HUES48 (cell line): Measurements from ENCODE around the gene ELAC1.

Source experiments
- H3K27ac ChIP-seq: one replicate; pipeline ENCODE4 v1.7.0; 2013; ENCODE audit warnings: low read depth, low read length, inconsistent platforms
- H3K27me3 ChIP-seq: 2 replicates; pipeline ENCODE4 v1.6.1; 2013; ENCODE audit warnings: mild to moderate bottlenecking, low read length; ENCODE audit not compliant: control insufficient read depth, insufficient read depth
- H3K36me3 ChIP-seq: 2 replicates; pipeline ENCODE4 v1.6.1; 2013; ENCODE audit warnings: low read length; ENCODE audit not compliant: control insufficient read depth, insufficient read depth
- H3K4me1 ChIP-seq: 2 replicates; pipeline ENCODE4 v1.6.1; 2013; ENCODE audit warnings: mild to moderate bottlenecking, low read length; ENCODE audit not compliant: control insufficient read depth, insufficient read depth
- H3K4me3 ChIP-seq: 2 replicates; pipeline ENCODE4 v1.5.1; 2013; ENCODE audit warnings: mild to moderate bottlenecking, low read depth, low read length
- H3K9ac ChIP-seq: 2 replicates; pipeline ENCODE4 v1.6.1; 2013; ENCODE audit warnings: mild to moderate bottlenecking, low read depth, low read length, moderate library complexity
- H3K9me3 ChIP-seq: 2 replicates; pipeline ENCODE4 v1.6.1; 2013; ENCODE audit warnings: low read length; ENCODE audit not compliant: control insufficient read depth, insufficient read depth

The ELAC1 gene

GRCh38 chr18:50967714-50968661, at the start of gene ELAC1:
ELAC1 (plus strand) TSS chr18:50968040; CDS start chr18:50974405, 6,365 bp downstream.
- Histone ChIP-seq H3K4me1 (peaks cover 27% of the 10 kb centered on the region), H3K36me3 (no peaks in the 10 kb centered on the region)

DNA sequence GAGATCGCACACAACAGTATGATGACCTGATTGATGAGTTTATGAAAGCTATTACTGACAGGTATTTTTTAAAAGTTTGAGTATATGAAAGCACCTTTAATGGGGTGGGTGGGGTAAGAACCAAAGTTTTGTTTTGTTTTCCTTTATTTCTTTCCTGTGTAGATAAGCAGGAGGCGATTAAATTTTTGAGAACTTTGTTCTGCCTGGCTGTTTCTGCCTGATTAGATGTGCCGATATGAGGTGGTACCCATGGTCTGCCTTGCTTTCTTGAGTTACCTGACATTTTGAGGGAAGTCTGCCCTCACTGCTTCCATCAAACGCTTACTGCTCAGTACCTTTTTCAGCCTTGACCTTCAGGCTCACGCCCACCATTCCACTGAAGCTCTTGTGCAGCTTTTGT, 49.7 kb upstream of the ELAC1 start:
- peaks cover 74% of the 10 kb centered on the region for H3K36me3 ChIP-seq
- no peaks in the 10 kb centered on the region for H3K27me3 ChIP-seq
- H3K9me3 ChIP-seq = no peaks in the 10 kb centered on the region
- no peaks in the 10 kb centered on the region for H3K4me1 ChIP-seq
- H3K9ac ChIP-seq = no peak overlapping the region
- H3K4me3 ChIP-seq = no peak overlapping the region
- no peak overlapping the region for H3K27ac ChIP-seq

More at GRCh38 chr18:50967714-50968661, at the start of gene ELAC1:
- peaks cover 7% of the 10 kb centered on the region; the same call in 1 of the 2 replicates for H3K9me3 ChIP-seq
- H3K27ac ChIP-seq = peak within 1 kb of the TSS; percentile 92
- H3K4me3 ChIP-seq = peak within 1 kb of the TSS; percentile 88
- peak within 1 kb of the TSS; percentile 94 for H3K9ac ChIP-seq
- no peaks in the 10 kb centered on the region for H3K27me3 ChIP-seq

DNA sequence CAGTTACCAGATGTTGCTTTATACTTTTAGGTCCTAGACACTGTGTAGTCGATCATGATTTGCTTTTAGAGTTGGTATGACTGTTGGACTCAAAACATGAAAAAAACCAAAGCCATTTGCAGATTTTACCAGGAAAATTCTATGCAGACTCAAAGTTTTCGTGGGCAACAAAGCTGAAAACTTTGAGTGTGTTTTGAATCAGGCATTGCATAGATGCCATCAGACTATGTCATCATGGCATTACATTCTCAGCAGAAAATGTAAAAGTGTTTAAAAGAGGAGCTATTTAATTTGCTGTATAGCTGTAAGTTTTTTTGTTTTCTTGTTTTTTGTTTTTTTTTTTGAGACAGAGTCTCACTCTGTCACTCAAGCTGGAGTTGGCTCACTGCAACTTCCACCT, 43.5 kb upstream of the ELAC1 start:
- H3K4me1 ChIP-seq = no peaks in the 10 kb centered on the region
- H3K27ac ChIP-seq = no peak overlapping the region
- H3K27me3 ChIP-seq = no peaks in the 10 kb centered on the region
- peaks cover 14% of the 10 kb centered on the region for H3K9me3 ChIP-seq
- no peak overlapping the region for H3K4me3 ChIP-seq
- H3K36me3 ChIP-seq = peaks cover 89% of the 10 kb centered on the region
- H3K9ac ChIP-seq = no peak overlapping the region

DNA sequence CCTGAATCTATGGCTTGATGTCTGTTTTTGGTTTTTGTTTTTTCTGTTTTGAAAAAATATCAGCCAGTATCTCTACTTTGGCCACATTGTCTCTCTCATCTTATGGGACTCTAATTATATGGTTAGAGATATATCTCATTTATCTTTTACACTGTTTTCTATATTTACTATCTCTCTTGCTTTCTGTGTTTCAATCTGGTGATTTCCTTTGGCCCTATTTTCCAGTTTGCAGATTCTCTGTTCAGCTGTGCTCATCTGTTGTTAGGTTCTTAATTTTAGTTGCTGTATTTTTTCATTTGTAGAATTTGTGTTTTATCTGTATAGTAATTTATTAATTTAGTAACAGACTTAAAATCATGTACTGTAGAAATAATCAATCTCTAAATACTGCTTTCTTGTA, 41.3 kb upstream of the ELAC1 start:
- H3K27ac ChIP-seq = no peak overlapping the region
- no peak overlapping the region for H3K4me3 ChIP-seq
- H3K4me1 ChIP-seq = no peaks in the 10 kb centered on the region
- peaks cover 14% of the 10 kb centered on the region for H3K9me3 ChIP-seq
- no peaks in the 10 kb centered on the region for H3K27me3 ChIP-seq
- no peak overlapping the region for H3K9ac ChIP-seq
- H3K36me3 ChIP-seq = peaks cover 79% of the 10 kb centered on the region

DNA sequence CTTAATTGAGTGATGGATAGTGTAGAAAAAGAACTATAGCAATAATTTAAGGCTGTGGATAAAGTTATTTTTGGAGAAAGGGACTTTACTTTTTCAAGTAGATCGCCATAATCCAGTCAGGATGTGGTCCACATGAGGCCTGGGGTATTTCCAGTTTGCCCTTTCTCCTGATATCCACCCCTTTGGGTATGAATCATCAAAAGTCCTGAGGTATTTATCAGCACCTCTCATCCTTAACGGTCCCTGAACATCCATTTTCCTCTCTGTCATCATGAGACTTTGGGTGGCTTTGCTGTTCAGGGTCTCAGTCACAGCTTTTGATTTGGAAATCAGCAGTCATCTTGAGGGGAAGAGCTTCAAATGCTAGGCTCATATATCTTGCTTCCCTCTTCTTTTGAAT, 39.3 kb upstream of the ELAC1 start:
- no peaks in the 10 kb centered on the region for H3K4me1 ChIP-seq
- H3K9me3 ChIP-seq = peaks cover 14% of the 10 kb centered on the region
- H3K36me3 ChIP-seq = peaks cover 74% of the 10 kb centered on the region
- H3K27me3 ChIP-seq = no peaks in the 10 kb centered on the region
- H3K27ac ChIP-seq = no peak overlapping the region
- H3K9ac ChIP-seq = no peak overlapping the region
- H3K4me3 ChIP-seq = no peak overlapping the region

DNA sequence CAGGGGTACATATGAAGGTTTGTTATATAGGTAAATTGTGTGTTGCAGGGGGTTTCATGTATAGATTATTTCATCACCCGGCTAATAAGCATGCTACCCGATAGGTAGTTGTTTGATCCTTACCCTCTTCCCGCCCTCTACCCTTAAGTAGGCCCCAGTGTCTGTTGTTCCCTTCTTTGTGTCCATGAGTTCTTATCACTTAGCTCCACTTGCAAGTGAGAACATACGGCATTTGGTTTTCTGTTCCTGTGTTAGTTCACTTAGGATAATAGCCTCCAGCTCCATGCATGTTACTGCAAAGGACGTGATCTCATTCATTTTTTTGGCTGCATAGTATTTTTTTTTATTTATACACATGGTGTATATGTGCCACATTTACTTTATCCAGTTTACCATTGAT, 34.2 kb upstream of the ELAC1 start:
- Histone ChIP-seq H3K36me3 (peaks cover 50% of the 10 kb centered on the region), H3K27ac (no peak overlapping the region), H3K4me3 (no peak overlapping the region), H3K9ac (no peak overlapping the region), H3K4me1 (no peaks in the 10 kb centered on the region), H3K9me3 (no peaks in the 10 kb centered on the region), H3K27me3 (no peaks in the 10 kb centered on the region)

DNA sequence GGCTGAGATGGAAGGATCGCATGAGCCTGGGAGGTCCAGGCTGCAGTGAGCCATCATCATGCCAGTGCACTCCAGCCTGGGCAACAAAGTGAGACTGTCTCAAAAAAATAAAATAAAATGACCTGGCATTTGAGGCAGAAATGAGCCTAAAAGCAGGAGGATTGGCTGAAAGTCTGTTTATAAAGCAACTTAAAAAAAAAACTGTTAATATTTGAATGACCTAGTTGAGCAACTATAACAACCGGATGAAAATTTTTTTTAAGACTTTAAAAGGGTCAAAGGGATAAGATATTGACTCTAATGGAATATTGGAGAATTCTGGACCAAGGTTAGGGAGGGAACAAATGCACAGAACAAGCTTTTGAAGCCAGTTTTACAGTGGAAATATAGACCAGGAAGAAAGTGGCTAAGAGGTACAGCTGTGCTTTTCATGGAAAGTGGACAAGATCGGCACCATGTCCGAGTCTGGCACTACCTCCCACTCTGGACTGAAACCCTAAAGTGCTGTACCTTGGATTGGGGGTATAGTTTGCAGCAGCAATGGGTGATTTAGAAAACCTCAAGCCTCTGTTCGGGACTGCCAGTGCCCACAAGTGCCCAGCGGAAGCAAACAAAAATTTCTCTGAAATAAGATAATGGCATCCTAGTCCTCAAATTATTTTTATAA, 33.2 kb upstream of the ELAC1 start:
- no peaks in the 10 kb centered on the region for H3K4me1 ChIP-seq
- no peak overlapping the region for H3K4me3 ChIP-seq
- H3K36me3 ChIP-seq = peaks cover 48% of the 10 kb centered on the region
- no peak overlapping the region for H3K27ac ChIP-seq
- H3K9me3 ChIP-seq = no peaks in the 10 kb centered on the region
- H3K27me3 ChIP-seq = no peaks in the 10 kb centered on the region
- no peak overlapping the region for H3K9ac ChIP-seq

DNA sequence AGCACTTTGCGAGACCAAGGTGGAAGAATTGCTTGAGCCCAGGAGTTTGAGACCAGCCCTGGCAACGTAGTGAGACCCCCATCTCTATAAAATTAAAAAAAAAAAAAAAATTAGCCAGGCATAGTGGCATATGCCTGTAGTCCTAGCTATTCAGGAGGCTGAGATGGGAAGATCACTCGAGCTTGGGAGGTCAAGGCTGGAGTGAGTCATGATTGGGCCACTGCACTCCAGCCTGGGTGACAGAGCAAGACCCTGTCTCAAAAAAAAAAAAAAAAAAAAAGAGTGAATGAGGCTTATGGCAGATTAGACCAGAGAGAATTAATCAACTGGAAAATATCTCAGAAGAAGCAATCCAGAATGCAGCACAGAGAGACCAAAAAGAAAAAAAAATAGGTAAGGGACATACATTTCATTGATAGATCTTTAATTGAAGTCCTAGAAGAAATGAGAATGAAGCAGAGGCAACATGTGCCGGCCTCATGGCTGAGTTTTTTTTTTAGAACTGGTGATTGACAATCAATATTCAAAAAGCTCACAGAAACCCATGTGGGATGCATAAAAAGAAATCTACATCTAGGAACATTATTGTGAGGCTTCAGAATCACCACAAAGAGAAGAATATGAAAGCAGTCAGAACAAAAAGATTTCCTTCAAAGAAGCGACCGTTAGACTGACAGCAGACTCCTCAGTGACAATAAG, 32.2 kb upstream of the ELAC1 start:
- Histone ChIP-seq H3K4me1 (no peaks in the 10 kb centered on the region), H3K36me3 (peaks cover 52% of the 10 kb centered on the region)

GRCh38 chr18:50937183-50937582, 30.7 kb upstream of the ELAC1 start:
- Histone ChIP-seq H3K4me3 (no peak overlapping the region), H3K27ac (no peak overlapping the region), H3K4me1 (no peaks in the 10 kb centered on the region), H3K9ac (no peak overlapping the region), H3K9me3 (no peaks in the 10 kb centered on the region), H3K36me3 (peaks cover 54% of the 10 kb centered on the region), H3K27me3 (no peaks in the 10 kb centered on the region)

More for the DNA sequence above, 32.2 kb upstream of the ELAC1 start:
- H3K4me3 ChIP-seq = no peak overlapping the region
- H3K9me3 ChIP-seq = no peaks in the 10 kb centered on the region
- no peak overlapping the region for H3K9ac ChIP-seq
- no peaks in the 10 kb centered on the region for H3K27me3 ChIP-seq
- H3K27ac ChIP-seq = no peak overlapping the region

GRCh38 chr18:50938912-50939311, 28.9 kb upstream of the ELAC1 start:
- no peaks in the 10 kb centered on the region for H3K4me1 ChIP-seq
- no peak overlapping the region for H3K9ac ChIP-seq
- H3K9me3 ChIP-seq = no peaks in the 10 kb centered on the region
- H3K27ac ChIP-seq = no peak overlapping the region
- H3K4me3 ChIP-seq = no peak overlapping the region
- H3K27me3 ChIP-seq = no peaks in the 10 kb centered on the region
- peaks cover 47% of the 10 kb centered on the region for H3K36me3 ChIP-seq
